Activated T-cell treated with anti-CD3 and anti-CD28 coated beads, Interleukin-2, amount 50 U/mL, for 24 hours (primary cell): ENCODE data around the gene ARHGEF3.

Source experiments
- DNase-seq: peaks from one replicate; pipeline ENCODE4 v3.0.0-alpha.2; 2020
- H3K27ac Mint-ChIP-seq: 2 replicates; pipeline ENCODE4 v1.8.0; 2020; ENCODE audit warnings: mild to moderate bottlenecking, mixed read lengths
- H3K27me3 Mint-ChIP-seq: 2 replicates; pipeline ENCODE4 v1.8.0; 2020; ENCODE audit warnings: mixed read lengths
- H3K36me3 Mint-ChIP-seq: 2 replicates; pipeline ENCODE4 v1.8.0; 2020; ENCODE audit warnings: low read depth, mixed read lengths
- H3K4me1 Mint-ChIP-seq: 2 replicates; pipeline ENCODE4 v1.8.0; 2020; ENCODE audit warnings: low read depth, mixed read lengths
- H3K4me3 Mint-ChIP-seq: 2 replicates; pipeline ENCODE4 v1.8.0; 2020; ENCODE audit warnings: mild to moderate bottlenecking, moderate library complexity, mixed read lengths
- H3K9me3 Mint-ChIP-seq: 2 replicates; pipeline ENCODE4 v1.8.0; 2020; ENCODE audit warnings: mixed read lengths

The ARHGEF3 gene

GRCh38 chr3:56829533-56829932 is 27.8 kb upstream of the ARHGEF3 start:
- Mint-ChIP-seq H3K4me3 (no peak overlapping the region), H3K27ac (no peak overlapping the region), H3K4me1 (peaks cover 42% of the 10 kb centered on the region), H3K27me3 (no peaks in the 10 kb centered on the region), H3K9me3 (no peaks in the 10 kb centered on the region), H3K36me3 (no peaks in the 10 kb centered on the region)
- no peak for DNase-seq

GRCh38 chr3:56826831-56827722 is 25.3 kb upstream of the ARHGEF3 start:
- H3K4me3 Mint-ChIP-seq: no peak overlapping the region
- no peaks in the 10 kb centered on the region for H3K9me3 Mint-ChIP-seq
- no peak for DNase-seq
- peaks cover 50% of the 10 kb centered on the region for H3K4me1 Mint-ChIP-seq
- no peaks in the 10 kb centered on the region for H3K27me3 Mint-ChIP-seq
- no peaks in the 10 kb centered on the region for H3K36me3 Mint-ChIP-seq
- peak overlapping the region; percentile 20 for H3K27ac Mint-ChIP-seq

GRCh38 chr3:56825567-56826438 is 24.1 kb upstream of the ARHGEF3 start:
- H3K27me3 Mint-ChIP-seq: no peaks in the 10 kb centered on the region
- H3K36me3 Mint-ChIP-seq: no peaks in the 10 kb centered on the region
- H3K4me3 Mint-ChIP-seq: no peak overlapping the region
- peaks cover 50% of the 10 kb centered on the region for H3K4me1 Mint-ChIP-seq
- no peak for DNase-seq
- H3K27ac Mint-ChIP-seq: no peak overlapping the region
- H3K9me3 Mint-ChIP-seq: no peaks in the 10 kb centered on the region

- no peak overlapping the region for H3K4me3 Mint-ChIP-seq
- peak overlapping the region; percentile 47 for H3K27ac Mint-ChIP-seq
- DNase-seq: no peak
- H3K4me1 Mint-ChIP-seq: peaks cover 55% of the 10 kb centered on the region
- H3K36me3 Mint-ChIP-seq: no peaks in the 10 kb centered on the region
- no peaks in the 10 kb centered on the region for H3K9me3 Mint-ChIP-seq
- no peaks in the 10 kb centered on the region for H3K27me3 Mint-ChIP-seq
Observed at GRCh38 chr3:56823984-56824703, 22.4 kb upstream of the ARHGEF3 start.

- no peak for DNase-seq
- H3K27ac Mint-ChIP-seq: peak overlapping the region; percentile 47
- H3K4me3 Mint-ChIP-seq: no peak overlapping the region
- H3K4me1 Mint-ChIP-seq: peaks cover 61% of the 10 kb centered on the region
- H3K27me3 Mint-ChIP-seq: no peaks in the 10 kb centered on the region
- no peaks in the 10 kb centered on the region for H3K9me3 Mint-ChIP-seq
- no peaks in the 10 kb centered on the region for H3K36me3 Mint-ChIP-seq
Observed at GRCh38 chr3:56823421-56823926, 21.7 kb upstream of the ARHGEF3 start.

- H3K36me3 Mint-ChIP-seq: no peaks in the 10 kb centered on the region
- H3K27ac Mint-ChIP-seq: no peak overlapping the region
- H3K9me3 Mint-ChIP-seq: no peaks in the 10 kb centered on the region
- H3K4me1 Mint-ChIP-seq: peaks cover 67% of the 10 kb centered on the region
- no peak overlapping the region for H3K4me3 Mint-ChIP-seq
- no peak for DNase-seq
- no peaks in the 10 kb centered on the region for H3K27me3 Mint-ChIP-seq
Observed at GRCh38 chr3:56822501-56822900, 20.8 kb upstream of the ARHGEF3 start.

GRCh38 chr3:56819016-56819809 is 17.5 kb upstream of the ARHGEF3 start:
- Mint-ChIP-seq H3K27me3 (no peaks in the 10 kb centered on the region), H3K36me3 (no peaks in the 10 kb centered on the region), H3K9me3 (no peaks in the 10 kb centered on the region), H3K4me3 (no peak overlapping the region), H3K27ac (no peak overlapping the region), H3K4me1 (peaks cover 61% of the 10 kb centered on the region)
- DNase-seq: no peak

- Mint-ChIP-seq H3K27me3 (no peaks in the 10 kb centered on the region), H3K36me3 (no peaks in the 10 kb centered on the region), H3K9me3 (no peaks in the 10 kb centered on the region), H3K27ac (no peak overlapping the region), H3K4me3 (no peak overlapping the region), H3K4me1 (peaks cover 61% of the 10 kb centered on the region)
- DNase-seq: no peak
Observed at GRCh38 chr3:56818156-56818985, 16.6 kb upstream of the ARHGEF3 start.

- H3K4me1 Mint-ChIP-seq: peaks cover 62% of the 10 kb centered on the region
- H3K9me3 Mint-ChIP-seq: no peaks in the 10 kb centered on the region
- no peaks in the 10 kb centered on the region for H3K36me3 Mint-ChIP-seq
- no peak for DNase-seq
- H3K4me3 Mint-ChIP-seq: no peak overlapping the region
- no peaks in the 10 kb centered on the region for H3K27me3 Mint-ChIP-seq
- no peak overlapping the region for H3K27ac Mint-ChIP-seq
Observed at GRCh38 chr3:56817646-56818045, 15.9 kb upstream of the ARHGEF3 start.

- peaks cover 78% of the 10 kb centered on the region for H3K4me1 Mint-ChIP-seq
- no peaks in the 10 kb centered on the region for H3K36me3 Mint-ChIP-seq
- peak overlapping the region; percentile 30 for H3K27ac Mint-ChIP-seq
- H3K27me3 Mint-ChIP-seq: no peaks in the 10 kb centered on the region
- H3K4me3 Mint-ChIP-seq: no peak overlapping the region
- no peaks in the 10 kb centered on the region for H3K9me3 Mint-ChIP-seq
- no peak for DNase-seq
Observed at GRCh38 chr3:56816061-56816460, 14.3 kb upstream of the ARHGEF3 start.

- Mint-ChIP-seq H3K4me1 (peaks cover 82% of the 10 kb centered on the region), H3K36me3 (no peaks in the 10 kb centered on the region)
Observed at GRCh38 chr3:56815589-56815988, 13.8 kb upstream of the ARHGEF3 start.

GRCh38 chr3:56813653-56813960 is 11.9 kb upstream of the ARHGEF3 start:
- Mint-ChIP-seq H3K27ac (peak overlapping the region; percentile 58), H3K4me3 (no peak overlapping the region), H3K36me3 (no peaks in the 10 kb centered on the region), H3K27me3 (no peaks in the 10 kb centered on the region), H3K4me1 (peaks cover 78% of the 10 kb centered on the region), H3K9me3 (no peaks in the 10 kb centered on the region)
- DNase-seq: no peak

More at GRCh38 chr3:56815589-56815988, 13.8 kb upstream of the ARHGEF3 start:
- peak overlapping the region; percentile 30 for H3K27ac Mint-ChIP-seq
- no peaks in the 10 kb centered on the region for H3K27me3 Mint-ChIP-seq
- H3K9me3 Mint-ChIP-seq: no peaks in the 10 kb centered on the region
- no peak overlapping the region for H3K4me3 Mint-ChIP-seq
- no peak for DNase-seq
